C4-2B (cell line): ENCODE measurements around the gene SH3GLB1.

ENCODE experiments used
- ZFX ChIP-seq: fragments of 450-650 bp; IDR thresholded peaks from 2 replicates; pipeline ENCODE4 v1.6.1; 2017
- TF ChIP-seq, protein P1 (sequence below): fragments of 450-650 bp; conservative IDR thresholded peaks from 2 replicates; pipeline ENCODE4 v1.5.1; 2017; ENCODE audit warnings: mild to moderate bottlenecking

GRCh38 chr1:86705665-86705985 lies 1.2 kb downstream of the SH3GLB1 start:
- TF ChIP-seq, protein P1, sequence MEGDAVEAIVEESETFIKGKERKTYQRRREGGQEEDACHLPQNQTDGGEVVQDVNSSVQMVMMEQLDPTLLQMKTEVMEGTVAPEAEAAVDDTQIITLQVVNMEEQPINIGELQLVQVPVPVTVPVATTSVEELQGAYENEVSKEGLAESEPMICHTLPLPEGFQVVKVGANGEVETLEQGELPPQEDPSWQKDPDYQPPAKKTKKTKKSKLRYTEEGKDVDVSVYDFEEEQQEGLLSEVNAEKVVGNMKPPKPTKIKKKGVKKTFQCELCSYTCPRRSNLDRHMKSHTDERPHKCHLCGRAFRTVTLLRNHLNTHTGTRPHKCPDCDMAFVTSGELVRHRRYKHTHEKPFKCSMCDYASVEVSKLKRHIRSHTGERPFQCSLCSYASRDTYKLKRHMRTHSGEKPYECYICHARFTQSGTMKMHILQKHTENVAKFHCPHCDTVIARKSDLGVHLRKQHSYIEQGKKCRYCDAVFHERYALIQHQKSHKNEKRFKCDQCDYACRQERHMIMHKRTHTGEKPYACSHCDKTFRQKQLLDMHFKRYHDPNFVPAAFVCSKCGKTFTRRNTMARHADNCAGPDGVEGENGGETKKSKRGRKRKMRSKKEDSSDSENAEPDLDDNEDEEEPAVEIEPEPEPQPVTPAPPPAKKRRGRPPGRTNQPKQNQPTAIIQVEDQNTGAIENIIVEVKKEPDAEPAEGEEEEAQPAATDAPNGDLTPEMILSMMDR: no peak
- TF ChIP-seq ZFX: no peak
